ENCODE measurements around the gene UGT1A1. TPM values are rescaled to one million over a fixed set of nuclear protein-coding genes. Genes with fewer than 3 reads are reported as not detected.

Gene UGT1A1
- total RNA-seq, 1 experiment from 2014 or later = not detected

DNA sequence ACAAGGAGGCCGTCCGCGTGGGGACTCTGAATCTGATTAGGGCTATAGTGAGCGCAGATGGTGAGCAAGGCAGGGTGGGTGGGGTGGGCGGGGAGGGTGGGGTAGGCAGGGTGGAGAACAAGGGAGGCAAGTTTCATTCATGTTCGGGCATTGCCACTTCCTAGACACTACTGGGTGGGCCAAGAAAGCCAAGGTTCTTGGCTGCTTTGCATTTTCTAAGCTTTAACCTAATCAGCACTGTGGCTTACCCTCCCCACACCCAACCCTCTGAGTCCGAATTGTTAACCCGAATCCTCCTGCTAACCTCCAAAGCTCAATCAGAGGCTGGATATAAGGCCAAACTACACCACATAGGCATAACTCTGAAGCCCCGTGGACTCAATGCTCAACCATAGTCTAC is 36.2 kb downstream of the UGT1A1 start:
- H2BK5ac ChIP-seq (ENCODE audit: insufficient read length, low read length) = no peak overlapping the region
- no peak overlapping the region for H3K27ac ChIP-seq (ENCODE audit: insufficient read length, low read depth, low read length)
- no peak overlapping the region for H2BK20ac ChIP-seq (ENCODE audit: low read depth, low read length, poor library complexity, severe bottlenecking)
- H3K23ac ChIP-seq (ENCODE audit: insufficient read length, low read depth, low read length) = no peak overlapping the region
- Mint-ChIP-seq H3K9me3 (peaks cover 10 to 11% of the 10 kb centered on the region in 2 experiments), H3K4me1 (peaks cover 2 to 4% of the 10 kb centered on the region in 2 experiments; a peak in 3 of 4 replicates), H3K4me3 (no peak overlapping the region), H3K27me3 (ENCODE audit: low read depth) (peaks cover 9% of the 10 kb centered on the region), H3K36me3 (ENCODE audit: insufficient read depth in 1 of 3, low read depth in 3 of 3) (peaks cover 0 to 5% (median 4%) of the 10 kb centered on the region in 3 experiments; a peak in 3 of 7 replicates), H3K27ac (no peak overlapping the region)
- no peak overlapping the region for H3K18ac ChIP-seq (ENCODE audit: insufficient read length, low read depth, low read length)
- no peaks in the 10 kb centered on the region for H3K27me3 ChIP-seq (ENCODE audit: insufficient read depth, low read length)
- no peaks in the 10 kb centered on the region for H3K23me2 ChIP-seq (ENCODE audit: insufficient read length, low read depth, low read length, poor library complexity, severe bottlenecking)
- no peak overlapping the region for H2BK120ac ChIP-seq (ENCODE audit: low read depth, low read length, poor library complexity, severe bottlenecking)
- WGBS (ENCODE audit: extremely low coverage, insufficient read length, low lambda C conversion rate) = no CpG with 5 or more reads among the region's 9 CpGs
- no peaks in the 10 kb centered on the region for H3K79me2 ChIP-seq (ENCODE audit: insufficient read depth, low read length)
- TF ChIP-seq, protein P1, sequence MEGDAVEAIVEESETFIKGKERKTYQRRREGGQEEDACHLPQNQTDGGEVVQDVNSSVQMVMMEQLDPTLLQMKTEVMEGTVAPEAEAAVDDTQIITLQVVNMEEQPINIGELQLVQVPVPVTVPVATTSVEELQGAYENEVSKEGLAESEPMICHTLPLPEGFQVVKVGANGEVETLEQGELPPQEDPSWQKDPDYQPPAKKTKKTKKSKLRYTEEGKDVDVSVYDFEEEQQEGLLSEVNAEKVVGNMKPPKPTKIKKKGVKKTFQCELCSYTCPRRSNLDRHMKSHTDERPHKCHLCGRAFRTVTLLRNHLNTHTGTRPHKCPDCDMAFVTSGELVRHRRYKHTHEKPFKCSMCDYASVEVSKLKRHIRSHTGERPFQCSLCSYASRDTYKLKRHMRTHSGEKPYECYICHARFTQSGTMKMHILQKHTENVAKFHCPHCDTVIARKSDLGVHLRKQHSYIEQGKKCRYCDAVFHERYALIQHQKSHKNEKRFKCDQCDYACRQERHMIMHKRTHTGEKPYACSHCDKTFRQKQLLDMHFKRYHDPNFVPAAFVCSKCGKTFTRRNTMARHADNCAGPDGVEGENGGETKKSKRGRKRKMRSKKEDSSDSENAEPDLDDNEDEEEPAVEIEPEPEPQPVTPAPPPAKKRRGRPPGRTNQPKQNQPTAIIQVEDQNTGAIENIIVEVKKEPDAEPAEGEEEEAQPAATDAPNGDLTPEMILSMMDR (conservative IDR thresholded peaks at IDR 0.05) = no peak
- H4K8ac ChIP-seq (replicated peaks; ENCODE audit: insufficient read length, low read depth, low read length) = no peak overlapping the region
- no peaks in the 10 kb centered on the region for H3K79me1 ChIP-seq (ENCODE audit: insufficient read depth, low read depth, low read length, poor library complexity, severe bottlenecking)
- H3K4me2 ChIP-seq (ENCODE audit: insufficient read depth, insufficient read length, low read length) = no peak overlapping the region
- H2AFZ ChIP-seq (ENCODE audit: low read length) = no peak overlapping the region
- no peak overlapping the region for H3K14ac ChIP-seq (ENCODE audit: insufficient read depth, low read length)
- no peak overlapping the region for H4K5ac ChIP-seq (ENCODE audit: insufficient read length, low read depth, low read length)
- no peak overlapping the region for H2BK15ac ChIP-seq (ENCODE audit: low read depth, low read length)
- H3K4ac ChIP-seq (ENCODE audit: low read depth, low read length) = no peak overlapping the region
- no peak overlapping the region for H2BK12ac ChIP-seq (ENCODE audit: insufficient read length, low read depth, low read length)
- no peak overlapping the region for H3T11ph ChIP-seq (ENCODE audit: low read length)
- H4K91ac ChIP-seq (ENCODE audit: insufficient read length, low read depth, low read length) = no peak overlapping the region
- no peak overlapping the region for H3K56ac ChIP-seq (ENCODE audit: insufficient read length, low read depth, low read length)
- no peak for DNase-seq
- no peaks in the 10 kb centered on the region for H4K20me1 ChIP-seq (ENCODE audit: control insufficient read depth, insufficient read depth, insufficient read length)
- no peak overlapping the region for H3K9ac ChIP-seq (ENCODE audit: extremely low read depth, insufficient read length, low read length)
- H2AK5ac ChIP-seq (ENCODE audit: insufficient read length, low read length) = no peak overlapping the region
- no peaks in the 10 kb centered on the region for H3K9me3 ChIP-seq (ENCODE audit: control insufficient read depth, low read depth, low read length)
- no peaks in the 10 kb centered on the region for H3K4me1 ChIP-seq (ENCODE audit: insufficient read depth, low read length)
